GM12865 (cell line): ENCODE results near the gene ZRANB3.

Experiments
- DNase-seq: peaks from one replicate; pipeline ENCODE4 v3.0.0; 2010; ENCODE audit warnings: low read depth
- H3K4me3 ChIP-seq: 2 replicates; pipeline ENCODE4 v1.5.1; 2011; ENCODE audit warnings: mild to moderate bottlenecking, low read depth, low read length, control low read depth
- CTCF ChIP-seq: IDR thresholded peaks from 2 replicates; pipeline ENCODE4 v1.5.1; 2011; ENCODE audit warnings: low read length, control low read depth, low read depth, inconsistent platforms; ENCODE audit not compliant: insufficient read depth; ENCODE audit errors: missing control alignments

Gene ZRANB3

DNA sequence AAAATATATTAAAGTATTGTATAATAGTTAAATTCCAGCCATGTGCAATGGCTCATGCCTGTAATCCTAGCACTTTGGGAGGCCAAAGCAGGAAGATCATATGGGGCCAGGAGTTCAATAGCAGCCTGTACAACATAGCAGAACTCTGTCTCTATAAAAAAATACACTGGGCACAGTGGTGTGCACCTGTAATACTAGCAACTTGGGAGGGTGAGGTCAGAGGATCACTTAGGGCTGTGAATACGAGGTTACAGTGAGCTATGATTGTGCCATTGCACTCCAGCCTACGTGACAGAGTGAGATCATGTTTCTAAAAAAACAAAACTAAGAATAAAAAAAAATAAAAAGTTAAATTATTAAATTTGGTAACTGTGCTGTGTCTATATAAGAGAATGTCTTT, 36.1 kb downstream of the ZRANB3 start:
- no peak for TF ChIP-seq CTCF
- no peak overlapping the region for H3K4me3 ChIP-seq
- no peak for DNase-seq

DNA sequence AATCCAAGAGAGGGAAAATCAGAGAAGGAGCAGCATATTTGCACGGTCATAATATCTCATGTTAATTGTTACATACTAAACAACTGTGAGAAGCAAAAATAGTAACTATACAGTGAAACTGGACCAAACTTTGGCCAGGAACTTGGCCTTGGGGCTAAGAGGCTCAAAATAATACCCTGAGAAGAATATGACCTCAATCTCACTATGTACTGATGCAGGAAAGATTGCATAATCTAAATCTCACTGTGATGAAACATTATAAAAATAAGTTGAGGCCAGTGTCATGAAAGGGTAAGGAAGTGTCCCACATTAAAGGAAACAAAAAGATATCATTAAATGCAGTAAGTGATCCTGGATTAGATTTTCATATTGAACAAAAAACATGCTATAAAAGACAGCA, 36.5 kb downstream of the ZRANB3 start:
- TF ChIP-seq CTCF: no peak
- H3K4me3 ChIP-seq: no peak overlapping the region
- no peak for DNase-seq

- TF ChIP-seq CTCF: no peak
- H3K4me3 ChIP-seq: no peak overlapping the region
- DNase-seq: no peak
Measured at GRCh38 chr2:135490376-135490775, 40.6 kb downstream of the ZRANB3 start.

DNA sequence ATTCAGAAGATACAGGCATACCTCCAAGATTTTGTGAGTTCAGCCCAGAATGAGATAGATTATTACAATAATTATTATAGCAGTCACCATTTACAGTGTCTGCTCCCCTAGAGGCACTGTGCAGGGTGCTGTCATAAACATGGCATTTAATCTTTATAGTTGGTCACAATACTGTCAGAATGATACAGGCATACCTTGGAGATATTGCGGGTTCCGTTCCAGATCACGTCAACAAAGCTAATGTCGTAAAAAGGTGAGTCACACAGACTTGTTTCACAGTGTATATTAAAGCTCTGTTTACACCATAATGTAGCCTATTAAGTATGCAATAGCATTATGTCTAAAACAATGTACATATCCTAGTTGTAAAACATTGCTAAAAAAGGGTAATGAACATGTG, 45.6 kb downstream of the ZRANB3 start:
- no peak overlapping the region for H3K4me3 ChIP-seq
- no peak for DNase-seq
- no peak for TF ChIP-seq CTCF

DNA sequence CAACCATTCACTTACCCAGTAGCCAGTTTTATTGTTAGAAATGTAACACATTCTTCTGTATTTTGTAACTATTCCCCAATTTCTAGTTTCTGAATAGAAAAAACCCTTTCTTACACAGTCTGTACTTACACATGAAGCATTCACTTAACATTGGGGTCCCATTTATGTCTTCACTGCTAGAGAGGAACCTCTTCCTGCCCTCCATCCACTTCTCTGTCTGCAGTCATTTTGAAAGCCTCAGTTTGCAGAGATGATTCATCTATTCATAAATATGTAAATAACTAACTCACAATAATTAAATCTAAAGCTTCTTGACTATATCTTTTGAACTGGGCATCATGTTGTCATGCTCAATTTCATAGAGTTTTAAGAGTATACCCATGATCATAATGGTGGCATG, 55.9 kb downstream of the ZRANB3 start:
- no peak for TF ChIP-seq CTCF
- peak; percentile 4 for DNase-seq
- H3K4me3 ChIP-seq: no peak overlapping the region

- no peak overlapping the region for H3K4me3 ChIP-seq
- TF ChIP-seq CTCF: peak; percentile 48
- peak; percentile 55 for DNase-seq
Measured at GRCh38 chr2:135473567-135473966, 57.5 kb downstream of the ZRANB3 start.

DNA sequence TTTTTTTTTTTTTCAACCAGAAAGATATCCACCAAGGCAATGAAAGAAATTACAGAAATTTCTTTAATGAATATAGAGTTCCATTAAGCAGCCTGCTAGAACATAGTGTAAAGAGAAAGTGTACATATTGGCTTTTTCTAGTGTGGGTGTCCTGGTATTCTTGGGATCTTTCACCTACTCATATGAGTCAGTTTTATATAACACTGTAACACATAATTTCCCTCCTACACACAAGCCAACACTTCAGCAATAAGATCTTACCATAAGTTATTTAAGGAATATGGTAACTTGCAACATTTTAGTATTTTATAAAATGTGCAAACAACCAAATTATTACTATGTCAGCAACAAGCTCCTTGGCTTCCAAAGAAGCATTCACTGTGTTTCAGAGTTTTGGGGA, 59.9 kb downstream of the ZRANB3 start:
- no peak overlapping the region for H3K4me3 ChIP-seq
- DNase-seq: no peak
- no peak for TF ChIP-seq CTCF
